Spinal cord (tissue), 10 donors: ENCODE data around the gene STAP2. TPM values are rescaled to one million over a fixed set of nuclear protein-coding genes. Genes with fewer than 3 reads are reported as not detected.
A peak's percentile ranks its signal among the peaks of the same experiment; 100 is the strongest.

Experiments
- DNase-seq, 6 donors: peaks; one replicate each; pipeline versions ENCODE4 v3.0.0 to v3.0.0-alpha.2; 2013 to 2015; ENCODE audit warnings: low spot score in 6 of 6, low read depth in 4 of 6
- H3K27ac ChIP-seq: one replicate; pipeline ENCODE4 v1.5.1; 2013; ENCODE audit warnings: low read depth, low read length, control low read depth
- H3K27me3 ChIP-seq: one replicate; pipeline ENCODE4 v1.6.1; 2013; ENCODE audit warnings: low read length; ENCODE audit not compliant: control insufficient read depth, insufficient read depth
- H3K36me3 ChIP-seq: one replicate; pipeline ENCODE4 v1.6.1; 2013; ENCODE audit warnings: low read length; ENCODE audit not compliant: control insufficient read depth, insufficient read depth
- H3K4me1 ChIP-seq: one replicate; pipeline ENCODE4 v1.6.1; 2013; ENCODE audit warnings: low read length; ENCODE audit not compliant: control insufficient read depth, insufficient read depth
- H3K4me3 ChIP-seq: one replicate; pipeline ENCODE4 v1.5.1; 2013; ENCODE audit warnings: low read depth, low read length, control low read depth
- H3K9me3 ChIP-seq: one replicate; pipeline ENCODE4 v1.6.1; 2013; ENCODE audit warnings: low read length; ENCODE audit not compliant: control insufficient read depth, insufficient read depth
- WGBS: methylation state at CpG from one replicate; pipeline ENCODE4 v1.1.5; 2013; ENCODE audit warnings: missing lambda C conversion rate; ENCODE audit not compliant: insufficient coverage; 5-methylcytosine and 5-hydroxymethylcytosine counted together
- polyA plus RNA-seq, 2 donors: library from polyadenylated mRNA; unstranded; fragments of 120-200 nt; gene quantifications; one replicate each; pipeline ENCODE4 v1.2.1, GENCODE V29; 2013; ENCODE audit not compliant: insufficient read length in 2 of 2
- total RNA-seq, 2 donors: library from RNA; depleted of rRNA in 1 of 2; stranded (reverse); fragments of 120-200 nt in 1 of 2; fragments of >200 nt in 1 of 2; gene quantifications; one replicate each; pipeline versions ENCODE4 v1.2.3 to v1.2.4, GENCODE V29; 2013 to 2014
- donor health status: healthy.

STAP2 gene
- total and polyA plus RNA-seq, 4 donors: 3.2 to 21.9 (median 6.9) TPM

DNA sequence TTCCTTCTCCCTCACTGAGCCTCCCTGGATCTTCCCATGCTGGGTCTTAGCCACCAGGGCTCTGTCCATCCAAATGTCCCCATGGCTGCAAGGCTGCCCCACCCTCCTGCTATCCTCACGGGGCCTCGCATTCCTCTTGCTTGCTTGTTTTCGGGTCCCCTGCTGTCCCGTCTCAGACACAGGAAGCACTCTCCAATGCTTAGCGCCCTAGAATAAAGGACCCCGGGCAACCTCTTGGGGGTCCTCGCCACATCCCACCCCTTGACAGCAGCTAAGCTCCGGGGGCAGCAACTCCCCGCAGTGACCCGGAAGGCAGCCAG, 38.0 kb upstream of the STAP2 start:
- no peak for DNase-seq
- WGBS: 56% methylated on average over 10 of the region's 10 CpGs
- peaks cover 90% of the 10 kb centered on the region for H3K4me1 ChIP-seq
- no peaks in the 10 kb centered on the region for H3K27me3 ChIP-seq
- peak overlapping the region; percentile 89 for H3K27ac ChIP-seq
- H3K9me3 ChIP-seq: no peaks in the 10 kb centered on the region
- peaks cover 62% of the 10 kb centered on the region for H3K36me3 ChIP-seq
- no peak overlapping the region for H3K4me3 ChIP-seq

DNA sequence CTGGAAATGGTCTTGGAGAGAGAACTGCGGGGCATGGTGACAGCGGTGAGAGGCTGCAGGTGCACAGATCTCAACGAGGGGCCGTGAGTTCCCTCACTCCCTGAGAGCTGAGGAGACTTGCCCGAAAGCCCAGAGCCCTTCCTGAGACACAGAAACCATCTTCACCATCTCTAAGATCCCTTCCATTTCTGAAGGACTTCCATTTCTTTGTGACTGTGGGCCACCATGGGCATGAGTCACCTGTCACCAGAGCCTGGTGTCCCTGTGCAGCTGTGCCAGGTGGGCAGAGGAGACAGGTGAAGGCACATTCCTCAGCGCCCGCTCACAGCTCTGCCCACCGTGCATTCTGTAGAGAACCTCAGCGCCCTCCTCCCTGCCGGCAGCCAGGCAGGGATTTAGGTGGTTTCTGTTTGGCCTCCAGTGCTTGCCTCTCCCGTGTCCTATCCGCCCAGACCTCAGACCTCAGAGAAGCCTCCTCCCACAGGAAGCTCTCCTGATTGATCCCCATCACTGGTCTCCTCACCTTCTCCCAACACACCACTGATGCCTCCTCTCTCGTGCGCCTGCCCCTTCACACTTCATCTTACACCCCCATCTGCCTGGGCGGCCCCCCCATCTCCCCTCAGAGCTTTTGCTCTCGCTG, 37.5 kb upstream of the STAP2 start:
- Histone ChIP-seq H3K4me3 (no peak overlapping the region), H3K27me3 (no peaks in the 10 kb centered on the region), H3K27ac (peak overlapping the region; percentile 89), H3K9me3 (no peaks in the 10 kb centered on the region), H3K4me1 (peaks cover 90% of the 10 kb centered on the region), H3K36me3 (peaks cover 67% of the 10 kb centered on the region)
- no peak for DNase-seq
- WGBS: 70% methylated on average over 13 of the region's 16 CpGs

DNA sequence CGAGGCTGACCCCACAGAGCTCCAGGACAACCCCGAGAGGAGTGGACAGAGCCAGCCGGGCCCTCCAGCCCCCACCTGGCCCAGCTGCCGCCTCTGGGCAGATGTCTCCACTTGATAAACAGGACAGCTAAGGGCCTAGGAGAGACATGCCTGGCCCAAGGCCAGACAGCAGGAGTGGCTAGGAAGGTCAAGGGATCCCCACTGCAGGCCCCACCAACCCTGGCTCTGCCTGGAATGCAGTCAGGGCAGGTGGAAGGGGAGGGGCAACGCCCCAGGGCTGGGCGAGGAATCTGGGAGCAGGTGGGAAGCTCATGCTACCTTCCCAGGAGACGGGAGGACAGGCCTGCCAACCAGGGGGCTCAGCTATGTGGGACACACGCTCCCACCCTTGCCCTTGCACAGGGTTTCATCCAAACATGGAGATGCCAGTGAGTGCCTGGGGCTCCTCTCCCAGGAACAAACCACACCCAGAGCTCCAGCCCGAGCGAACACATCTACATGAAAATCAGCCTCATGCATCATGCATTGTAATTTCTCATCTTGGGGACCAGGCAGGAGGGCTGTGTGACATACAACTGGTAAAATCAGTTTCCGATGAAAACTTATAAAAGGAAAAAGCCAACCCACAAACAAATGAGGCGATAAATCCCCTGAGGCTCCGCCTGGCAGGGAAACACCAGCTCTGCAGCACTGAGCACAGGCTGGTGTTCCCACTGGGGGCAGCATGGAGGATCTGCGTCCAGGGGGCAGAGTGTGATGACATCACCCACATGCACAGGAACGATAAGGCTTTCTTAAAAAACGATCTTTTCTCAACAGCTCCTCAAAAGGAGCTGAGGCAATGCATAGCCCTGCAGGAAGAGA, 36.8 kb upstream of the STAP2 start:
- DNase-seq: peak in 2 of 6 donors; percentile 73 to 86
- Histone ChIP-seq H3K27ac (peak overlapping the region; percentile 89), H3K4me1 (peaks cover 90% of the 10 kb centered on the region), H3K4me3 (no peak overlapping the region), H3K27me3 (no peaks in the 10 kb centered on the region), H3K9me3 (no peaks in the 10 kb centered on the region), H3K36me3 (peaks cover 73% of the 10 kb centered on the region)
- 44% methylated on average over 13 of the region's 16 CpGs for WGBS

DNA sequence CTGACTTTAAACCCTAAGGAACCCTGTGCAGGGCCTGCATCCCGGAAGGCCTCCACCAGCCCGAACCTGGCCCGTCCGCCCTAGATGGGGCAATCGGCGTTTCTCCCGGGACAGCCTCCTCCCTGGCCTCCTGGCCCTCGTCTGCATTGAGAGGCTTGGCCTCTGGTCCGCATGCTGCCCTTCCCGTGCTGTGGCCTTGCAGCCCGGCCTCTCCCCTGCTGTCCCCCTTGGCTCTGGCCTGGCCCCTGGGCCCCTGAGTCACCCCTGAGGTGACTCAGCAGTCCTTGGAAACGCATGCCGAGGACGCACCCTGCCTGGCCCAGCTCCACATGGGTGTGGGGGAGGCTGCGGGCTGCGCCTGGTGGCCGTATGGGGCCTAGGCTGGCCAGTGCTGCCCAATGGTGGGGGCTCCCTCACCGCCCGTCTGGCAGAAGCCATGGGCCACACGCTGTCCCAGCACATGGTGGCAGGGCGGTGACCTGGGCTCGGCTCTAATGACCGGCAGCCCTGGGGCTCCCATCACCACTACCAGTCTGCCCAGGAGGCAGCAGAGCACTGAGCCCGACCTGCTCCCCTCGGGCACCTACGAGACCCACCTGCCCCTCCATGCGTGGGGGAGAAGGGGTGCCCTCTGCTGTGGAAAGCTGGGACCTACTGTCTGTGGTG, 36.0 kb upstream of the STAP2 start:
- Histone ChIP-seq H3K9me3 (no peaks in the 10 kb centered on the region), H3K27me3 (no peaks in the 10 kb centered on the region), H3K36me3 (peaks cover 74% of the 10 kb centered on the region), H3K4me3 (no peak overlapping the region), H3K27ac (peak overlapping the region; percentile 89), H3K4me1 (peaks cover 90% of the 10 kb centered on the region)
- DNase-seq: no peak
- WGBS: 65% methylated on average over 24 of the region's 27 CpGs

DNA sequence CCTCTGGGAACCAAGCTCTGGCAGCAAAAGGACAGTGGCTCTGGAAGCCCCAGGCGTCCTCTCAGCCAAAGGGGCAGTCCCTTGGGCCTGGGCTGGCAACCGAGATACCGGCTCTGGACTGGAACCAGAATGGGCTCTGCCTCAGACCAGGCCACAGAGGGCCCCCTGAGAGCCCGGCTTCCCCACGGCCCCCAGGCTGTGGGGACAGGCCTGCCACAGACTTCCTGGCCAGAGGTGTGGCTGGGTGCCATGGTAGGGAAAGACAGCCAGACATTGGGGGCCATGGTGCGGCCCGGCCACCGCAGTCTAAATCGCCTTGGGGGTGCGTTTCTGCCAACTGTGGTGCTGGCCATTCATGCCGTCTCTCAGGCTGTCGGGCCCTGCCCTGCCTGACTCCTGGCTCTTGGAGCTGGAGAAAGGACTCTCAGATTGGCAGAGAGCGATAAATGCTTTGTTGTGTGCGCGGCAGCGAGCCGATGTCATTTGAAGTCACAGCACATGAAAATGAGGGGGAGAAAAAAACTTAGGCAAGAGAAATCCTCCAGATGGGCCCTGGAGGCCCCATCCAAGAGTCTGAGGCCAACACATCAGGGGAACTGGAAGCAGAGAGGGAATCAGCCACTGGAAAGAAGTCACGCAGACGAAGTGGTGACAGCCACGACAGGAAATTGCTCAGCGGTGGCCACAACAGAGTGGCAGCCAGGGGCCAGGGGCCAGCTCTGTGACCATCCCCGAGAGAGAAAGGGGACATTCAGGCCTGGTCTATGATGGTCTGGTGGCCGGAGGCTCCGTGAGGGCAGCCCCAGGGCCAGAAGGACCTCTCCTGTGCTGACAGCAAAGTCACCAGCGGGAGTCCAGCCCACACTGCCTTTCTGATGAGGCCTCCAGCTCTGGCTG, 35.2 kb upstream of the STAP2 start:
- Histone ChIP-seq H3K27me3 (no peaks in the 10 kb centered on the region), H3K4me3 (no peak overlapping the region), H3K4me1 (peaks cover 93% of the 10 kb centered on the region), H3K36me3 (peaks cover 73% of the 10 kb centered on the region), H3K27ac (peak overlapping the region; percentile 89), H3K9me3 (no peaks in the 10 kb centered on the region)
- peak in 3 of 6 donors; percentile 42 to 85 (median 75) for DNase-seq
- WGBS: 30% methylated on average over 25 of the region's 25 CpGs

DNA sequence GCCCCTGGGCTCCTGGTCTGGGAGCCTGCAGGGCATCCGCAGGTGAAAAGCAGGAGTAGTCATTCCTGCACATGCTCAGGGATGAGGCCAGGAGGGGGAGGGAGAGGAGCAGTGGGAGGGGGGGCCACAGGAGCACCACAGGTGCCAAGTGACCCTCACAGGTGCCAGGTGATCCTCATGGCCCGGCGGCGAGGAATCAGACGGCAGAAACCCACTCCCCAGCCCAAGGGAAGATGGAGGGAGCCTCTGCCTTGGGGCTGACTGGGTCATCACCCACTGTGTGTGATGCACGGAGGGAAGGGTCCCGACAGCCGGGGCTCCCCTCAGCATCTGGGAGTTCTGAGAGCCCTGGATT, 34.4 kb upstream of the STAP2 start:
- Histone ChIP-seq H3K4me3 (no peak overlapping the region), H3K9me3 (no peaks in the 10 kb centered on the region), H3K36me3 (peaks cover 72% of the 10 kb centered on the region), H3K27me3 (no peaks in the 10 kb centered on the region), H3K27ac (peak overlapping the region; percentile 89), H3K4me1 (peaks cover 100% of the 10 kb centered on the region)
- no peak for DNase-seq
- WGBS: 78% methylated on average over 4 of the region's 8 CpGs

DNA sequence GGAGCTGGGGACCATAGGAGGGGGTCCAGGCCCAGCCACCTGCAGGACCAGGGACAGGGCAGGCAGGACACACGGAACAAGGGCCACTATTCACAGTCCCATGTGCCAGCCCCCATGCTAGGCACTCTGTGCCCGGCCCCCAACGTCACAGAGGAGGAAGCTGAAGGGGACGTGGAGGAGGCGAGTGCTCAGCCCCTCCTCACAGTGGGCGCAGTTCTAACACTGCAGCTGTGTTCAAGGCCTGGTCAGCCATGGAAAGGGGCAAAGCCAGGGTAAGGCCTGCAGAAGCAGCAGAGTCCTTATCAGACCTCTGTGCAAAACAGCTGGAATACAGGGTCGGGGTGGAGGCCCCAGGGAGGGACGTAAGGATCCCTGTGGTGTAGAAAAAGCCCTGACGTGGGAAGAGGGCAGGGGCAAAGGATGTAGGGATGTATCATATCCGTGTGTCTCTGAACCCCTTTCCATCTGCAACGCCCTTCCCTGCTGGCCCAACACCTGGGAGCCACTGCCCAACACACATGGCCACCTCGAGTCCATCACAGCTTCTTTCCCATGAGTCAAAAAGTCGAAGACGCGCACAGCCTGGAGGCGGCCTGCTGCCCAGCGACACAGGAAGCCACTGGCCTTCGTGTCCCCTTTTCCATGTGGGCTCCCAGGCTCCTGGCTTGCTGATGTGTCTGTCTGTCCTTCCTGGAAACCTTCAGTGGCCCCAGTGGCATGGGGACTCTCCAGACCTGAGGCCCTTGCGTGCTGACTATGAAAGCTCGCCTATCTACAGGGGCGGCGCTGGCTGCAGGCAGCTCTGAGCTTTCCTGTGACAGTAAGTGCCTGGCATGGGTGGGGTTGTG, 33.8 kb upstream of the STAP2 start:
- Histone ChIP-seq H3K4me1 (peaks cover 100% of the 10 kb centered on the region), H3K27ac (peak overlapping the region; percentile 89), H3K4me3 (no peak overlapping the region), H3K27me3 (no peaks in the 10 kb centered on the region), H3K9me3 (no peaks in the 10 kb centered on the region), H3K36me3 (peaks cover 72% of the 10 kb centered on the region)
- 85% methylated on average over 19 of the region's 22 CpGs for WGBS
- DNase-seq: peak in 1 of 6 donors; percentile 14

DNA sequence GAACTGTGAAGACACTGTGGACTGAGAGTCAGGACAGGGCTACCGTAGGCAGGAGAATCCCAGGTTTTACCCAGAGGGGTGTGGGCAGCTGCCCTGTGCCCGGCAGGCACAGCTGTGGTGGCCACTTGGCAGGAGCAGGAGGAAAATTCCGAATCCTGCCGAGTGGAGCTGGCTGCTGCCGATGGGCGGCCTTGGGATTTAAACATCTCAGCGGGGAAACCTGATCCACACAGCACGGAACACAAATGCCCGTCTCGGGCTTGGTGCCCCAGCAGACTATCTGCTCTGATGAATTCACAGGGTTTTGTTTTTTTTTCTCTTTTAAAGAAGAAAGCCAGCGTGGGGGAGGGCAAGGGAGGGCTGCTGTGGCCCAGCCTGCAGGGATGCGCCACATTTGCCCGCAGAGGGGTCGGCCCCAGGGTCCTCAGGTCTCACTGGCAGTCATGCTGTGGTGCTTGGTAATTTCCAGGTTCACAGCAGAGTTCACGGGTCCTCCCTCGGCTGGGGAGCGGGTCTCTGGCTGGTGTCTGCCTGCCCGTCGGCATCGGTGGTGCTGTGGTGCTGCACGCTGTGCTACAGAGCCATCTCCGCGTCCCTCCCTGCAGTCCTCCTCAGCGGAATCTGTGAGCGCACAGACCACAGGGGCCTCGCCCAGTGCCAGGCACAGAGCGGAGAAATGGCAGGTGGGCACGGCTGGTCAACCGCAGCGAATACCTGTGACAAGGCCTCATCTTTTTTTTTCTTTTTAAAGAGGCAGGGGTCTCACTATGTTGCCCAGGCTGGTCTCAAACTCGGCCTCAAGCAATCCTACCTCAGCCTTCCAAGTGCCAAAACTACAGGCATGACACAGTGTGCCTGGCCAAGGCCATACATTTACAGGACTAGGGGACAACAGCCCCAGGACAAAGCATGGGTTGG, 32.9 kb upstream of the STAP2 start:
- Histone ChIP-seq H3K9me3 (no peaks in the 10 kb centered on the region), H3K36me3 (peaks cover 72% of the 10 kb centered on the region), H3K27me3 (no peaks in the 10 kb centered on the region), H3K27ac (peak overlapping the region; percentile 89), H3K4me1 (peaks cover 93% of the 10 kb centered on the region), H3K4me3 (no peak overlapping the region)
- WGBS: 57% methylated on average over 25 of the region's 31 CpGs
- DNase-seq: peak in 1 of 6 donors; percentile 32
